SU-DHL-6 (cell line): Measurements from ENCODE around the gene ELMO1.

Source experiments
- H2AFZ ChIP-seq: fragments of 200-600 bp; sonication (generic); 2 replicates; pipeline ENCODE4 v1.6.1; 2014; ENCODE audit warnings: low read depth, mild to moderate bottlenecking, moderate library complexity, mixed read lengths, antibody characterized with exemption, low read length; ENCODE audit not compliant: severe bottlenecking
- H3F3A ChIP-seq: fragments of 200-600 bp; shearing (Covaris generic); 2 replicates; pipeline ENCODE4 v1.6.0; 2016; ENCODE audit warnings: antibody characterized with exemption, mild to moderate bottlenecking; ENCODE audit not compliant: insufficient read depth
- H3K27ac ChIP-seq: fragments of 200-600 bp; sonication (generic); 2 replicates; pipeline ENCODE4 v1.5.1; 2016; ENCODE audit warnings: low read depth, mild to moderate bottlenecking, low read length, moderate library complexity, mixed read lengths
- H3K27me3 ChIP-seq: fragments of 200-600 bp; sonication (generic), shearing (Covaris generic); 2 replicates; pipeline ENCODE4 v1.6.0; 2014; ENCODE audit warnings: mild to moderate bottlenecking, low read length
- H3K36me3 ChIP-seq: fragments of 200-600 bp; sonication (generic); 2 replicates; pipeline ENCODE4 v1.6.1; 2014; ENCODE audit warnings: mild to moderate bottlenecking, low read length, mixed read lengths
- H3K4me2 ChIP-seq: fragments of 300-600, 200-600 bp; shearing (Covaris generic), sonication (generic); 2 replicates; pipeline ENCODE4 v1.6.0; 2014; ENCODE audit warnings: low read length, low read depth, mild to moderate bottlenecking; ENCODE audit not compliant: poor library complexity, severe bottlenecking
- H3K4me3 ChIP-seq: fragments of 200-600 bp; sonication (generic); 2 replicates; pipeline ENCODE4 v1.5.1; 2014; ENCODE audit warnings: antibody characterized with exemption, low read length, mild to moderate bottlenecking, mixed read lengths; ENCODE audit not compliant: insufficient read depth, poor library complexity, severe bottlenecking
- H3K79me2 ChIP-seq: fragments of 200-600 bp; sonication (generic); 2 replicates; pipeline ENCODE4 v1.6.1; 2014; ENCODE audit warnings: mild to moderate bottlenecking, low read length, moderate library complexity; ENCODE audit not compliant: insufficient read depth
- H3K9ac ChIP-seq: fragments of 200-600 bp; sonication (generic); 2 replicates; pipeline ENCODE4 v1.7.0; 2014; ENCODE audit warnings: mild to moderate bottlenecking, low read length
- H3K9me2 ChIP-seq: fragments of 200-600 bp; sonication (generic); replicated peaks from 2 replicates; pipeline ENCODE4 v1.6.1; 2014; ENCODE audit warnings: low read length; ENCODE audit not compliant: insufficient read depth
- H3K9me3 ChIP-seq: fragments of 200-600 bp; sonication (generic); 2 replicates; pipeline ENCODE4 v1.6.1; 2014; ENCODE audit warnings: low read length, mixed read lengths; ENCODE audit not compliant: insufficient read depth
- H4K20me1 ChIP-seq: fragments of 200-600 bp; sonication (generic); 2 replicates; pipeline ENCODE4 v1.6.1; 2014; ENCODE audit warnings: low read depth, mild to moderate bottlenecking, antibody characterized with exemption, low read length, moderate library complexity, mixed read lengths
- CTCF ChIP-seq: fragments of 200-600 bp; sonication (generic); IDR thresholded peaks from one replicate; pipeline ENCODE4 v1.5.1; 2017; ENCODE audit warnings: antibody characterized with exemption, mild to moderate bottlenecking, low read length, moderate library complexity; ENCODE audit not compliant: insufficient read depth, poor library complexity, severe bottlenecking
- EZH2phosphoT487 ChIP-seq: fragments of 200-600 bp; sonication (generic), shearing (Covaris generic); conservative IDR thresholded peaks from 2 replicates; pipeline ENCODE4 v1.6.1; 2018; ENCODE audit warnings: mild to moderate bottlenecking, antibody characterized with exemption, low read length, moderate library complexity, mixed read lengths

Gene ELMO1

DNA sequence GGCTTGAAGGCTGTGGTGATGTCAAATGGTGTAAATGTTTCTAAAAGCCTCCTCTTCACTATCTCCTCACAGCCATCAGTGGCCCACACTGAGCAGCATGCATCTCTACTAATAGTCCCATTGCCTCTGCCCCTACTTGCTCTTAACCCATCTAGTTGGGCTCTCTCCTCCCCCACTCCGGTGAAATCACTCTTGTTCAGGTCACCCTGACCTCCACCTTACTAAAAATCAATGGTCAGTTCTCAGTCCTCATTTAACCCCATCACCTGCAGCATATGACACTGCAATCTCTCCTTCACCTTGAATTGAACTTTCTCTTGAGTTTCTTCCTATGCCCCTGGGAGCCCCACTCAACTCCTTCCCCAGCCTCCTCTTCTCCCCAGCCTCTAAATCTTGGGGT lies 369.2 kb downstream of the ELMO1 start:
- Histone ChIP-seq H3F3A (no peaks in the 10 kb centered on the region), H3K9ac (no peak overlapping the region), H4K20me1 (no peaks in the 10 kb centered on the region), H3K4me3 (no peak overlapping the region), H2AFZ (no peak overlapping the region), H3K9me2 (no peaks in the 10 kb centered on the region), H3K27me3 (no peaks in the 10 kb centered on the region), H3K27ac (no peak overlapping the region), H3K4me2 (no peak overlapping the region), H3K79me2 (no peaks in the 10 kb centered on the region), H3K9me3 (no peaks in the 10 kb centered on the region), H3K36me3 (no peaks in the 10 kb centered on the region)
- no peak for TF ChIP-seq CTCF
- no peak for TF ChIP-seq EZH2phosphoT487

DNA sequence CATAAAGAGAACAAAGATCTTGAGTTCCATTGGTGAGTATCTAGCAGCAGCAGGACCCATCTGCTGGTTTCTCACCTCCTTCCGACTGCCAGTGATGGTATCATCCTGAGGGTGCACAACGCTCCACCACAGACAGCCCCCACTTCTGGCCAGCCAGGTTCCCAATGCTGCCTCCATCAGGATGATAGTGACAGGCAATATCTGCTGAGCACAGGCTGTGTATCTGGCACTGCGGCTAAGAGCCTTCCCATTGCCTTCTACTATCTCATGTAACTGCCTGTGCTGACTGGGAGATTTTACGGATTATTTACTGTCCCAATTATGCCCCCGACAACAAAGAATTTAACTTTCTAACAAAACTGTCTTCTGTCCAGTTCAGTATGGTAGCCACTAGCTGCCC lies 372.0 kb downstream of the ELMO1 start:
- H3K36me3 ChIP-seq, result no peaks in the 10 kb centered on the region
- H3K27ac ChIP-seq, result no peak overlapping the region
- H3K4me3 ChIP-seq, result no peak overlapping the region
- no peaks in the 10 kb centered on the region for H3K79me2 ChIP-seq
- no peaks in the 10 kb centered on the region for H3K9me3 ChIP-seq
- H3K27me3 ChIP-seq, result no peaks in the 10 kb centered on the region
- no peak overlapping the region for H2AFZ ChIP-seq
- no peaks in the 10 kb centered on the region for H3F3A ChIP-seq
- H3K4me2 ChIP-seq, result no peak overlapping the region
- H3K9ac ChIP-seq, result no peak overlapping the region
- no peaks in the 10 kb centered on the region for H4K20me1 ChIP-seq
- no peaks in the 10 kb centered on the region for H3K9me2 ChIP-seq
- no peak for TF ChIP-seq CTCF
- no peak for TF ChIP-seq EZH2phosphoT487

DNA sequence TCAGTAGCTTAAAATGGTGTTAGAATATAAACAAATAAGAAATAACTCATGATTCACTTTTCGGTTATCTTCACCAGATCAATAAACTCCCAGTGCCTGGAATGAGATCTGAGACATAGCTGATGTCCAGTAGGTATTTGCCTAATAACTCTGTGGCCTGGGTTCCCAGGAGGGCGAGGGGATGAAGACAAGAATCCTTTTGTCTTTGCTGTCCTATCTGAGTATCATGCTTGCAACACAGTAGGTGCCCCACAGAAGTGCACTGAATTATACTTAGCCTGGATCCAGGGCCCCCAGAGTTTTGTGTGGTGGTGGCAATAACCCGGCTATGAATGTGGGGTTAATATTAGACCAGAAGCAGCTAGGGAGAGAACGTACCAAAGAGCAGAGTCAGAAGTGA lies 374.3 kb downstream of the ELMO1 start:
- TF ChIP-seq EZH2phosphoT487, result no peak
- TF ChIP-seq CTCF, result no peak
- Histone ChIP-seq H3K9me2 (no peaks in the 10 kb centered on the region), H3K4me2 (no peak overlapping the region), H3K36me3 (no peaks in the 10 kb centered on the region), H3F3A (no peaks in the 10 kb centered on the region), H4K20me1 (no peaks in the 10 kb centered on the region), H3K9ac (no peak overlapping the region), H3K79me2 (no peaks in the 10 kb centered on the region), H3K9me3 (no peaks in the 10 kb centered on the region), H3K27ac (no peak overlapping the region), H3K27me3 (no peaks in the 10 kb centered on the region), H3K4me3 (no peak overlapping the region), H2AFZ (no peak overlapping the region)

GRCh38 chr7:37071124-37071523 lies 377.5 kb downstream of the ELMO1 start:
- no peak for TF ChIP-seq EZH2phosphoT487
- no peak for TF ChIP-seq CTCF
- H3F3A ChIP-seq, result no peaks in the 10 kb centered on the region
- H3K9ac ChIP-seq, result no peak overlapping the region
- no peaks in the 10 kb centered on the region for H3K9me2 ChIP-seq
- no peaks in the 10 kb centered on the region for H3K79me2 ChIP-seq
- H3K4me3 ChIP-seq, result no peak overlapping the region
- no peaks in the 10 kb centered on the region for H4K20me1 ChIP-seq
- H3K9me3 ChIP-seq, result no peaks in the 10 kb centered on the region
- H3K27me3 ChIP-seq, result no peaks in the 10 kb centered on the region
- H3K36me3 ChIP-seq, result no peaks in the 10 kb centered on the region
- no peak overlapping the region for H2AFZ ChIP-seq
- no peak overlapping the region for H3K27ac ChIP-seq
- no peak overlapping the region for H3K4me2 ChIP-seq
